Endothelial cell of umbilical vein (primary cell): ENCODE results near the gene ADAMTS6. TPM values are rescaled to one million over a fixed set of nuclear protein-coding genes. Genes with fewer than 3 reads are reported as not detected.

Experiments
- BruUV-seq: library from RNA; stranded (reverse); fragments of 400-500 nt; replicated peaks from 2 replicates; lab custom pipeline; 2021; lab: Mats Ljungman, UMichigan
- CTCF ChIA-PET: fragments of 300-600, 350-600 bp; sonication (Branson Sonifier 250); formaldehyde crosslinking; loops from one replicate; lab custom pipeline; 2021; ENCODE audit warnings: antibody characterized with exemption, inconsistent platforms; lab: Charles Lee
- POLR2A ChIA-PET: fragments of 300-600, 350-600 bp; sonication (Branson Sonifier 250); formaldehyde crosslinking; loops from one replicate; lab custom pipeline; 2021; ENCODE audit warnings: antibody characterized with exemption, inconsistent platforms; lab: Charles Lee
- DNase-seq: peaks from one replicate; pipeline ENCODE4 v3.0.0-alpha.2; 2011; ENCODE audit warnings: low read depth, low spot score
- FAIRE-seq: peaks from 2 replicates; lab custom pipeline; 2011; peaks lifted over from hg19 to GRCh38; lab: Jason Lieb, UNC
- H2AFZ ChIP-seq: 2 replicates; pipeline ENCODE4 v1.6.0; 2012; ENCODE audit warnings: low read depth, low read length, control low read depth, inconsistent platforms
- H3K27ac ChIP-seq: 2 replicates; pipeline ENCODE4 v1.5.1; 2011; ENCODE audit warnings: low read depth, mild to moderate bottlenecking, control low read depth, low read length, moderate library complexity; ENCODE audit not compliant: insufficient read depth
- H3K27me3 ChIP-seq, 2 experiments: 2 replicates each; pipeline versions ENCODE4 v1.6.0 to v1.6.1; 2011; ENCODE audit warnings: low read length in 2 of 2, mixed read lengths in 1 of 2; ENCODE audit not compliant: control insufficient read depth in 2 of 2, insufficient read depth in 2 of 2
- H3K36me3 ChIP-seq, 2 experiments: 2 replicates in 1 of 2; 3 replicates in 1 of 2; pipeline ENCODE4 v1.5.1; 2011; ENCODE audit warnings: low read length in 2 of 2, mild to moderate bottlenecking in 1 of 2, moderate library complexity in 1 of 2; ENCODE audit not compliant: control insufficient read depth in 2 of 2, insufficient read depth in 2 of 2; ENCODE audit errors: extremely low read depth in 1 of 2
- H3K4me1 ChIP-seq: 3 replicates; pipeline ENCODE4 v1.5.1; 2011; ENCODE audit warnings: mild to moderate bottlenecking, low read length; ENCODE audit not compliant: control insufficient read depth, insufficient read depth; ENCODE audit errors: extremely low read depth
- H3K4me2 ChIP-seq: 2 replicates; pipeline ENCODE4 v1.6.1; 2011; ENCODE audit warnings: low read length, control low read depth, mixed read lengths; ENCODE audit not compliant: insufficient read depth
- H3K4me3 ChIP-seq, 3 experiments: fragments of 200-600 bp in 1 of 3; sonication (generic), shearing (Covaris generic) in 1 of 3; replicated peaks in 1 of 3; 2 replicates each; pipeline ENCODE4 v1.5.1; 2011 to 2016; ENCODE audit warnings: control low read depth in 3 of 3, low read length in 3 of 3, mild to moderate bottlenecking in 2 of 3, inconsistent platforms in 1 of 3, low read depth in 1 of 3, moderate library complexity in 1 of 3; ENCODE audit not compliant: insufficient read depth in 1 of 3
- H3K79me2 ChIP-seq: 2 replicates; pipeline ENCODE4 v1.6.0; 2012; ENCODE audit warnings: low read length, inconsistent platforms; ENCODE audit not compliant: control insufficient read depth, insufficient read depth
- H3K9ac ChIP-seq: replicated peaks from 2 replicates; pipeline ENCODE3; 2011; ENCODE audit warnings: low read length, control low read depth; ENCODE audit not compliant: insufficient read depth; ENCODE audit errors: extremely low read depth
- H3K9me1 ChIP-seq: replicated peaks from 3 replicates; pipeline ENCODE4 v1.6.0; 2011; ENCODE audit warnings: mild to moderate bottlenecking, low read length; ENCODE audit not compliant: control insufficient read depth, insufficient read depth; ENCODE audit errors: extremely low read depth
- H3K9me3 ChIP-seq: replicated peaks from 2 replicates; pipeline ENCODE4 v1.5.1; 2012; ENCODE audit warnings: low read length, inconsistent platforms; ENCODE audit not compliant: control insufficient read depth, insufficient read depth
- H4K20me1 ChIP-seq: replicated peaks from 2 replicates; pipeline ENCODE3; 2011; ENCODE audit warnings: mild to moderate bottlenecking, low read length; ENCODE audit not compliant: control insufficient read depth, insufficient read depth; ENCODE audit errors: extremely low read depth
- EZH2 ChIP-seq: IDR thresholded peaks from 2 replicates; pipeline ENCODE4 v1.6.1; 2012; ENCODE audit warnings: borderline replicate concordance, low read depth, mild to moderate bottlenecking, moderate library complexity, low read length, inconsistent platforms; ENCODE audit not compliant: severe bottlenecking
- FOS ChIP-seq: IDR thresholded peaks from 2 replicates; pipeline ENCODE4 v1.6.1; 2011; ENCODE audit warnings: mild to moderate bottlenecking, low read length, moderate library complexity, borderline replicate concordance; ENCODE audit not compliant: insufficient read depth
- GATA2 ChIP-seq: IDR thresholded peaks from 2 replicates; pipeline ENCODE4 v1.7.0; 2011; ENCODE audit warnings: low read depth, mild to moderate bottlenecking, moderate library complexity, mixed read lengths, low read length; ENCODE audit not compliant: insufficient read length, insufficient read depth
- JUN ChIP-seq: IDR thresholded peaks from 2 replicates; pipeline ENCODE4 v1.6.1; 2011; ENCODE audit warnings: borderline replicate concordance, low read depth; ENCODE audit not compliant: insufficient read length, insufficient read depth
- MYC ChIP-seq: IDR thresholded peaks from one replicate; pipeline ENCODE4 v1.6.1; 2011; ENCODE audit warnings: mild to moderate bottlenecking, low read depth, low read length
- POLR2A ChIP-seq: IDR thresholded peaks from 2 replicates; pipeline ENCODE4 v1.6.1; 2012; ENCODE audit warnings: low read depth, mild to moderate bottlenecking, control low read depth, low read length
- POLR2AphosphoS5 ChIP-seq: IDR thresholded peaks from 2 replicates; pipeline ENCODE4 v1.6.1; 2012; ENCODE audit warnings: low read depth, mild to moderate bottlenecking, control low read depth, low read length, moderate library complexity; ENCODE audit not compliant: insufficient read depth
- dilution Hi-C: fragments of 300-500 bp; cut with MboI; formaldehyde crosslinking; loops from one replicate; pipeline ENCODE4 v1.15.0; 2019; ENCODE audit warnings: low sequenced_read_pairs; ENCODE audit not compliant: extremely low pct_ligation_motif_present
- intact Hi-C: fragments of 100-400 bp; cut with micrococcal nuclease; formaldehyde crosslinking; loops from one replicate; pipeline ENCODE4 v1.10.0; 2022
- polyA plus RNA-seq, 4 experiments: library from polyadenylated mRNA; depleted of rRNA in 3 of 4; stranded (reverse) in 3 of 4; unstranded in 1 of 4; fragments of >200 nt; gene quantifications; 2 replicates each; pipeline versions ENCODE4 v1.2.1 to v1.2.3, GENCODE V29; 2011 to 2012; ENCODE audit warnings: missing spikeins in 1 of 4
- total RNA-seq: library from RNA; stranded (reverse); gene quantifications from 2 replicates; pipeline ENCODE4 v1.2.3, GENCODE V29; 2021
- TF ChIP-seq, protein P1 (sequence below): IDR thresholded peaks from 2 replicates; pipeline ENCODE4 v1.6.1; 2011; ENCODE audit not compliant: insufficient read depth, insufficient read length
- TF ChIP-seq, protein P2 (sequence below), 2 donors: IDR thresholded peaks; 1 replicate in 1 of 2; 2 replicates in 1 of 2; pipeline ENCODE4 v1.5.1; 2011; ENCODE audit warnings: low read length in 2 of 2, mild to moderate bottlenecking in 2 of 2, moderate library complexity in 2 of 2, control low read depth in 1 of 2, inconsistent platforms in 1 of 2, low read depth in 1 of 2; ENCODE audit not compliant: insufficient read depth in 1 of 2; ENCODE audit errors: extremely low read depth in 1 of 2

The ADAMTS6 gene
- total and polyA plus RNA-seq, 2 donors (not counting 3 experiments of a cell fraction or from before 2014, with no cell fraction given): 20.4 to 43.4 TPM

DNA sequence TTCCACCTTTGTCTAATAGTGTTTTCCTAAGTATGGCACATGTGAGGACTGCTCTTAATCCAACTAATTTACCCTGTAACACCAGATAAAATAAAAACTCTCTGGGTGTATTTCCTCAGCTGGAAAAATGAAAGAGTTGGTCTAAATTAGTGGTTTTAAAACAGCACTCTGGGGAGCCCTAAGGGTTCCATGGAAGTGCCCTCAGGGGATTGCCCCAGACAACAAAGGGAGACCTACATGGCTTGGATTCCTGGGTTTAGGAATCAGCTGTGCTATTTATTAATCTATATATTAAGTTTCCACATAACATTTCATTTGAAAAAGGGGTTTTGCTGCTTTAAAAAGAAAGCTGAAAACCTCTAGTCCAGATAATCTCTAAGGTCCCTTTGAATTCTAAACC lies 20.2 kb downstream of the ADAMTS6 start:
- intact Hi-C loops: no loop called here
- dilution Hi-C loops: no loop called here
- FAIRE-seq: no peak
- no peak overlapping the region for H3K4me2 ChIP-seq
- H3K27me3 ChIP-seq: no peaks in the 10 kb centered on the region
- H3K9ac ChIP-seq: no peak overlapping the region
- ChIA-PET POLR2A (no interaction called here), CTCF (interaction anchor here (1.1 to 1.5 kb wide), 2 partner anchors 10 to 13 kb away, joined by 4 read pairs; no protein-coding TSS in a partner anchor)
- no peaks in the 10 kb centered on the region for H3K9me1 ChIP-seq
- DNase-seq: no peak
- no peaks in the 10 kb centered on the region for H4K20me1 ChIP-seq
- H3K27ac ChIP-seq: no peak overlapping the region
- no peak overlapping the region for H3K4me3 ChIP-seq
- peaks cover 0 to 34% of the 10 kb centered on the region in 2 experiments for H3K36me3 ChIP-seq
- H3K79me2 ChIP-seq: peaks cover 33% of the 10 kb centered on the region
- no peak for TF ChIP-seq JUN
- no peak for TF ChIP-seq POLR2A
- TF ChIP-seq, protein P1, sequence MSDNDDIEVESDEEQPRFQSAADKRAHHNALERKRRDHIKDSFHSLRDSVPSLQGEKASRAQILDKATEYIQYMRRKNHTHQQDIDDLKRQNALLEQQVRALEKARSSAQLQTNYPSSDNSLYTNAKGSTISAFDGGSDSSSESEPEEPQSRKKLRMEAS: no peak
- TF ChIP-seq, protein P2, sequence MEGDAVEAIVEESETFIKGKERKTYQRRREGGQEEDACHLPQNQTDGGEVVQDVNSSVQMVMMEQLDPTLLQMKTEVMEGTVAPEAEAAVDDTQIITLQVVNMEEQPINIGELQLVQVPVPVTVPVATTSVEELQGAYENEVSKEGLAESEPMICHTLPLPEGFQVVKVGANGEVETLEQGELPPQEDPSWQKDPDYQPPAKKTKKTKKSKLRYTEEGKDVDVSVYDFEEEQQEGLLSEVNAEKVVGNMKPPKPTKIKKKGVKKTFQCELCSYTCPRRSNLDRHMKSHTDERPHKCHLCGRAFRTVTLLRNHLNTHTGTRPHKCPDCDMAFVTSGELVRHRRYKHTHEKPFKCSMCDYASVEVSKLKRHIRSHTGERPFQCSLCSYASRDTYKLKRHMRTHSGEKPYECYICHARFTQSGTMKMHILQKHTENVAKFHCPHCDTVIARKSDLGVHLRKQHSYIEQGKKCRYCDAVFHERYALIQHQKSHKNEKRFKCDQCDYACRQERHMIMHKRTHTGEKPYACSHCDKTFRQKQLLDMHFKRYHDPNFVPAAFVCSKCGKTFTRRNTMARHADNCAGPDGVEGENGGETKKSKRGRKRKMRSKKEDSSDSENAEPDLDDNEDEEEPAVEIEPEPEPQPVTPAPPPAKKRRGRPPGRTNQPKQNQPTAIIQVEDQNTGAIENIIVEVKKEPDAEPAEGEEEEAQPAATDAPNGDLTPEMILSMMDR (IDR thresholded peaks at IDR 0.05; ENCODE audit: extremely low read depth in 1 of 2, insufficient read depth in 1 of 2, low read depth in 1 of 2, low read length in 2 of 2): no peak
- TF ChIP-seq EZH2: no peak
- no peak for TF ChIP-seq GATA2
- TF ChIP-seq MYC: no peak
- no peak for TF ChIP-seq FOS
- no peak for TF ChIP-seq POLR2AphosphoS5
- BruUV-seq: no TSS peak
- no peaks in the 10 kb centered on the region for H3K9me3 ChIP-seq
- no peak overlapping the region for H2AFZ ChIP-seq
- no peaks in the 10 kb centered on the region for H3K4me1 ChIP-seq
